ENCODE results near the gene RAI14.

DNA sequence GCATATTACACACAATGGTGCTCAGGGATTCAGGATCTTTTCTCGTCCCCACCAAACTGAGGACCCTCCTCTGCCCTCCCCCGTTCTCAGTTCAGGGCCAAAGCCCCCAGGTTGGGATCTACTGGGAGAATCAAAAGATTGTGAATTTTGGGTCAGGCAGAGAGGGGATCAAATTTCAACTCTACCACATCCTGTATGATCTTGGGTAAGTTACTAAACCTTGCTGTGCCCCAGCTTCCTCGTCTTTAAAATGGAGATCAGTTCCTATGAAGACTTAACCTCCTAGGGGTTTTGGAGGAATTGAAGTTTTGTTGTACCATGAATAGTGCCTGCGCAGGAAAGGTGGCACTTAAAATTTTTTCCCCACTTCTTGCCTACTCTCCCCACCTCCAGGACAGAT, 62.4 kb downstream of the RAI14 start:
- TF ChIP-seq CTCF (IDR thresholded peaks at IDR 0.05; ENCODE audit: low read depth, low read length, poor library complexity, severe bottlenecking) (no peak), EZH2phosphoT487 (IDR thresholded peaks at IDR 0.05; ENCODE audit: borderline replicate concordance, low read length) (no peak)
